Thoracic aorta (tissue), 2 donors: Measurements from ENCODE around the gene PPARA. TPM values are rescaled to one million over a fixed set of nuclear protein-coding genes. Genes with fewer than 3 reads are reported as not detected.

Experiments
- ATAC-seq: fragments of 150-250 bp; one replicate; pipeline ENCODE4 v1.8.0; 2017; ENCODE audit warnings: low read depth; ENCODE audit not compliant: insufficient number of reproducible peaks, low FRiP score
- DNase-seq: peaks from one replicate; pipeline ENCODE4 v3.0.0-alpha.2; 2020; ENCODE audit warnings: low spot score
- H3K27ac ChIP-seq, 2 donors: fragments of 200-600 bp; sonication (generic); 1 replicate in 1 of 2; 2 replicates in 1 of 2; pipeline ENCODE4 v1.5.1; 2016; ENCODE audit warnings: mild to moderate bottlenecking in 2 of 2, moderate library complexity in 2 of 2
- H3K27me3 ChIP-seq: fragments of 200-600 bp; sonication (generic); replicated peaks from 2 replicates; pipeline ENCODE4 v1.6.0; 2016; ENCODE audit warnings: mild to moderate bottlenecking; ENCODE audit not compliant: insufficient read depth
- H3K36me3 ChIP-seq: fragments of 200-600 bp; sonication (generic); one replicate; pipeline ENCODE4 v1.5.1; 2016
- H3K4me1 ChIP-seq, 2 donors: fragments of 200-600 bp; sonication (generic); 1 replicate in 1 of 2; 2 replicates in 1 of 2; pipeline versions ENCODE4 v1.5.1 to v1.6.0; 2016; ENCODE audit warnings: low read depth in 2 of 2, mild to moderate bottlenecking in 1 of 2; ENCODE audit not compliant: control insufficient read depth in 1 of 2
- H3K4me3 ChIP-seq: fragments of 200-600 bp; sonication (generic); 2 replicates; pipeline ENCODE4 v1.5.1; 2016; ENCODE audit warnings: mild to moderate bottlenecking
- H3K9me3 ChIP-seq: fragments of 200-600 bp; sonication (generic); 2 replicates; pipeline ENCODE4 v1.5.1; 2016
- CTCF ChIP-seq: fragments of 200-600 bp; sonication (generic); IDR thresholded peaks from one replicate; pipeline ENCODE4 v1.5.1; 2019; ENCODE audit warnings: antibody characterized with exemption
- total RNA-seq, 2 donors: library from RNA; depleted of rRNA; stranded (reverse); fragments of >200 nt; gene quantifications; one replicate each; pipeline versions ENCODE4 v1.1.0 to v1.2.3, GENCODE V29; 2016

PPARA gene
- total RNA-seq, 2 donors from 2014 or later: 21.9 to 67.8 TPM

- peaks cover 8% of the 10 kb centered on the region for H3K9me3 ChIP-seq
Measured at GRCh38 chr22:46185283-46185682, 35.0 kb downstream of the PPARA start.

GRCh38 chr22:46187862-46188261 is 37.5 kb downstream of the PPARA start:
- no peaks in the 10 kb centered on the region for H3K9me3 ChIP-seq
- DNase-seq (no peak), ATAC-seq (no peak)
- H3K27me3 ChIP-seq: no peaks in the 10 kb centered on the region
- no peak overlapping the region for H3K4me3 ChIP-seq
- H3K27ac ChIP-seq: no peak overlapping the region
- H3K4me1 ChIP-seq: no peaks in the 10 kb centered on the region
- no peaks in the 10 kb centered on the region for H3K36me3 ChIP-seq
- TF ChIP-seq CTCF: no peak

More at GRCh38 chr22:46185283-46185682, 35.0 kb downstream of the PPARA start:
- TF ChIP-seq CTCF: no peak
- H3K27ac ChIP-seq: no peak overlapping the region
- H3K4me1 ChIP-seq: no peaks in the 10 kb centered on the region
- no peak overlapping the region for H3K4me3 ChIP-seq
- DNase-seq (no peak), ATAC-seq (no peak)
- H3K27me3 ChIP-seq: no peaks in the 10 kb centered on the region
- peaks cover 5% of the 10 kb centered on the region for H3K36me3 ChIP-seq

GRCh38 chr22:46192210-46192993 is 42.1 kb downstream of the PPARA start:
- H3K4me3 ChIP-seq: no peak overlapping the region
- H3K4me1 ChIP-seq: peaks cover 0 to 6% of the 10 kb centered on the region in 2 donors
- H3K27ac ChIP-seq: no peak overlapping the region
- no peak for TF ChIP-seq CTCF
- H3K36me3 ChIP-seq: no peaks in the 10 kb centered on the region
- DNase-seq: no peak
- ATAC-seq: no peak
- no peaks in the 10 kb centered on the region for H3K27me3 ChIP-seq
- H3K9me3 ChIP-seq: no peaks in the 10 kb centered on the region

- Histone ChIP-seq H3K27me3 (no peaks in the 10 kb centered on the region), H3K9me3 (no peaks in the 10 kb centered on the region), H3K36me3 (peaks cover 2% of the 10 kb centered on the region), H3K4me1 (peaks cover 0 to 6% of the 10 kb centered on the region in 2 donors), H3K27ac (no peak overlapping the region), H3K4me3 (no peak overlapping the region)
- no peak for DNase-seq
- ATAC-seq: no peak
- TF ChIP-seq CTCF: no peak
Measured at GRCh38 chr22:46193898-46194310, 43.6 kb downstream of the PPARA start.

GRCh38 chr22:46195487-46196165 is 45.3 kb downstream of the PPARA start:
- no peak for TF ChIP-seq CTCF
- H3K27ac ChIP-seq: no peak overlapping the region
- ATAC-seq (no peak), DNase-seq (no peak)
- H3K4me1 ChIP-seq: peaks cover 0 to 6% of the 10 kb centered on the region in 2 donors
- no peak overlapping the region for H3K4me3 ChIP-seq
- H3K36me3 ChIP-seq: peaks cover 16% of the 10 kb centered on the region
- no peaks in the 10 kb centered on the region for H3K9me3 ChIP-seq
- H3K27me3 ChIP-seq: no peaks in the 10 kb centered on the region
